ENCODE results near the gene HOXA3.

HOXA3 gene

GRCh38 chr7:27188386-27189294, 36.3 kb upstream of the HOXA3 start:
- Histone ChIP-seq H3K27ac (ENCODE audit: insufficient read depth in 1 of 2, low read depth in 1 of 2, low read length in 2 of 2, poor library complexity in 1 of 2, severe bottlenecking in 2 of 2) (no peak overlapping the region), H3K27me3 (replicated peaks in 2 of 5; ENCODE audit: control insufficient read depth in 4 of 5, insufficient read depth in 5 of 5, low read length in 4 of 5) (peaks cover 21 to 100% (median 74%) of the 10 kb centered on the region in 5 experiments), H3K36me3 (ENCODE audit: control insufficient read depth in 4 of 4, insufficient read depth in 4 of 4, low read length in 3 of 4) (no peaks in the 10 kb centered on the region), H3K4me3 (ENCODE audit: control insufficient read depth in 1 of 7, extremely low read depth in 1 of 7, insufficient read depth in 4 of 7, low read depth in 2 of 7, low read length in 6 of 7) (peak overlapping the region in 5 of 7 experiments; percentile 53 to 68 (median 60)), H3K9me3 (ENCODE audit: control extremely low read depth in 1 of 5, control insufficient read depth in 4 of 5, insufficient read depth in 2 of 5, low read depth in 1 of 5, low read length in 4 of 5) (no peaks in the 10 kb centered on the region), H3K4me1 (ENCODE audit: control extremely low read depth in 1 of 4, control insufficient read depth in 4 of 4, insufficient read depth in 4 of 4, low read length in 3 of 4) (peaks cover 0 to 70% (median 61%) of the 10 kb centered on the region in 4 experiments)
- WGBS (ENCODE audit: insufficient coverage) = 4% methylated on average over 48 of the region's 49 CpGs
- POLR2A ChIA-PET = interaction anchor here (1.8 kb wide), 1 partner anchor 18 kb away, joined by 6 read pairs; no protein-coding TSS in a partner anchor
- DNase-seq = peak in 1 of 3 donors; percentile 56
- CTCF ChIA-PET = interaction anchor here (0.8 to 5.4 kb wide), 4 partner anchors 12 to 831 kb away, joined by 3 to 44 read pairs (median 4); partner anchors contain the start of gene HOXA10

DNA sequence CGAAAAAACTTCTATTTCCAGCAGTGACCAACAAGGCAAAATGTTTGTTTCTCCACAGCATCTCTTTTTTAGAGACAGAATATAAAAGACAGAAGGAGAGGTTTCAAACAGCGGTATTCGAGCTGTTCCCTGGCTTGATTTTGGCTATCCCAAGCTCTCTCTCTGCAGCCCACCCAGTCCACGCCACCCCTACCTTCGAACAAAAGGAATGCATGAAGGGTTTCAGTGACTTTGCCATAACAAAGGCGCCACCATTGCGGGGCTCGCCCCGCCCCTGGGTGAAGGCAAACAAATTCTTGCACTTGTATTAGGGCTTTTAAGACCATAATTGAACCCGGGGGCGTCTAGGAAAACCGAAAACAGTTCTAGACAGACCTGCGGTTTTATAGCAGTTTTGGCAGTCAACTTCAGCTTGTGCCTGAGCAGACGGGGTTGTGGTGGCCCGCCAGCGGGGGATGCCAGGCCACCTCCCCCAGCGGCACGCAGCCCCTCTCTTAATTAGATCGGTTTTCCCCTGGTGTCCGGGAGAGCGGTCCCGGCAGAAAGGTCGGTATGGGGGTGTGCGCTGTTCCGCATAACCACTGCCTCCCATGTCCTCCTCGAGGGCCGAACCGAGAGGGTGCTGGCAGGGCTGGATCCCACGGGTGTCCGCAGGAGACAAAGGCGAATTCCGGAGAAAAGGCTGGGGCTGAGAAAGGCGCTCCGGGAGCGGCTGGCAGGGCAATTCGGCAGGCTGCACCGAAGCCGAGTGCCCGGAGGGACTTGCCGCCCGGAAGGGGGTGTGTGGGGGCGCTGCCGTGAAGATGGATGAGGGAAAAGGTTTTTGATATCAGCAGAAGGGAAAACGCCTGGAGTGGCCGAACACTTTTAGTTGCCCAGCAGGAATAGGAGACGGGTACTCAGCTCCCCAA, 35.3 kb upstream of the HOXA3 start:
- WGBS (ENCODE audit: insufficient coverage) = 6% methylated on average over 39 of the region's 46 CpGs
- Histone ChIP-seq H3K4me3 (ENCODE audit: control insufficient read depth in 1 of 7, extremely low read depth in 1 of 7, insufficient read depth in 4 of 7, low read depth in 2 of 7, low read length in 6 of 7) (peak overlapping the region in 4 of 7 experiments; percentile 32 to 68 (median 51)), H3K36me3 (ENCODE audit: control insufficient read depth in 4 of 4, insufficient read depth in 4 of 4, low read length in 3 of 4) (no peaks in the 10 kb centered on the region), H3K27me3 (replicated peaks in 2 of 5; ENCODE audit: control insufficient read depth in 4 of 5, insufficient read depth in 5 of 5, low read length in 4 of 5) (peaks cover 19 to 100% (median 77%) of the 10 kb centered on the region in 5 experiments), H3K4me1 (ENCODE audit: control extremely low read depth in 1 of 4, control insufficient read depth in 4 of 4, insufficient read depth in 4 of 4, low read length in 3 of 4) (peaks cover 0 to 72% (median 63%) of the 10 kb centered on the region in 4 experiments), H3K9me3 (ENCODE audit: control extremely low read depth in 1 of 5, control insufficient read depth in 4 of 5, insufficient read depth in 2 of 5, low read depth in 1 of 5, low read length in 4 of 5) (peaks cover 0 to 2% (median 0%) of the 10 kb centered on the region in 5 experiments), H3K27ac (ENCODE audit: insufficient read depth in 1 of 2, low read depth in 1 of 2, low read length in 2 of 2, poor library complexity in 1 of 2, severe bottlenecking in 2 of 2) (no peak overlapping the region)
- POLR2A ChIA-PET = interaction anchor here (1.8 kb wide), 1 partner anchor 17 kb away, joined by 6 read pairs; no protein-coding TSS in a partner anchor
- CTCF ChIA-PET = interaction anchor here (0.8 to 5.4 kb wide), 6 partner anchors 8 to 1291 kb away, joined by 3 to 44 read pairs (median 4); partner anchors contain the start of gene HOXA10
- DNase-seq = peak in 1 of 3 donors; percentile 55

- CTCF ChIA-PET = interaction anchor here (0.9 to 5.4 kb wide), 8 partner anchors 9 to 1293 kb away, joined by 3 to 44 read pairs (median 4); partner anchors contain the start of gene HOXA10
- POLR2A ChIA-PET = interaction anchor here (1.8 kb wide), 1 partner anchor 16 kb away, joined by 6 read pairs; no protein-coding TSS in a partner anchor
- Histone ChIP-seq H3K27ac (ENCODE audit: insufficient read depth in 1 of 2, low read depth in 1 of 2, low read length in 2 of 2, poor library complexity in 1 of 2, severe bottlenecking in 2 of 2) (no peak overlapping the region), H3K4me1 (ENCODE audit: control extremely low read depth in 1 of 4, control insufficient read depth in 4 of 4, insufficient read depth in 4 of 4, low read length in 3 of 4) (peaks cover 0 to 64% (median 55%) of the 10 kb centered on the region in 4 experiments), H3K36me3 (ENCODE audit: control insufficient read depth in 4 of 4, insufficient read depth in 4 of 4, low read length in 3 of 4) (no peaks in the 10 kb centered on the region), H3K4me3 (ENCODE audit: control insufficient read depth in 1 of 7, extremely low read depth in 1 of 7, insufficient read depth in 4 of 7, low read depth in 2 of 7, low read length in 6 of 7) (peak overlapping the region in 1 of 7 experiments; percentile 68), H3K27me3 (replicated peaks in 2 of 5; ENCODE audit: control insufficient read depth in 4 of 5, insufficient read depth in 5 of 5, low read length in 4 of 5) (peaks cover 19 to 100% (median 80%) of the 10 kb centered on the region in 5 experiments), H3K9me3 (ENCODE audit: control extremely low read depth in 1 of 5, control insufficient read depth in 4 of 5, insufficient read depth in 2 of 5, low read depth in 1 of 5, low read length in 4 of 5) (peaks cover 0 to 2% (median 0%) of the 10 kb centered on the region in 5 experiments)
- WGBS (ENCODE audit: insufficient coverage) = 17% methylated on average over 1 of the region's 4 CpGs
- DNase-seq = no peak
Observed at GRCh38 chr7:27186668-27187474, 34.5 kb upstream of the HOXA3 start.

DNA sequence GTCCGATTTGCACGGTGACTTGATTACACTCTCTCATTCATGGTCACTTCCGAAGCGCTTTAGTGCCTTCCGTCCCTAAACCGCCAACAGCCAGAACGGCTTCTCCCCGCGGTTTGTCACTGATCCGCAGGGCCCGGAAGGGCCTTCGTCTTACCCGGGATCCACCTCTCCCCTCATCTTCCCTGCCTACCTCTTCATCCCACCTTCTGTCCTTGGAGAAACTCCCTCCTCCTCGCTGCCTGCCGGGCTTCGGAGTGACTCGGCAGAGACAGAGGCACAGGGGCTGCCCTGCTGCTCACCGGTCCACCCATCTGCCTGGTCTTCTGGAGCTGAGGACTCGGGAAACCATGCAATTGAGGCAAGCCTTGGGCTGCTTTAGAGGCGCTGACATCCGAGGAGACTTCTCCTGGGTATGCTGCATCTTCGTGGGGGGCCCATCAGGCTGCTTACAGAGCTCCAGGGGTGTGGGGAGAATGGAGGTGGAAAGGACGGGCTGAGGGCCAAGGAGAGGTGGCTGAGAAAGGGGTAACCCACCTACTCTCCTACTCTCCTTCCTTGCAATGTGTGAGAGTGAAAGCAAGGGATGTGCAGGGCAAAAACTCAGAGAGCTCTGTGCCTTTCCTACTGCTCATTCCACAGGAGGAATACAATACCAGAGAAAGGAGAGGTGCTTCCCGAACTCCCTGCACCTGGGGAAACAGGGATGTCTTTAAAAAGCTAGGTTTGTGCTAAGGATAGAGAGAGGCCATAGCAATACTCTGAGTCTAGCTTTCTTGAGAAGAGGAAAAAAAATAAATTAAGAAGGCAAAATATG, 33.7 kb upstream of the HOXA3 start:
- 4% methylated on average over 20 of the region's 24 CpGs for WGBS (ENCODE audit: insufficient coverage)
- Histone ChIP-seq H3K36me3 (ENCODE audit: control insufficient read depth in 4 of 4, insufficient read depth in 4 of 4, low read length in 3 of 4) (no peaks in the 10 kb centered on the region), H3K27ac (ENCODE audit: insufficient read depth in 1 of 2, low read depth in 1 of 2, low read length in 2 of 2, poor library complexity in 1 of 2, severe bottlenecking in 2 of 2) (no peak overlapping the region), H3K27me3 (replicated peaks in 2 of 5; ENCODE audit: control insufficient read depth in 4 of 5, insufficient read depth in 5 of 5, low read length in 4 of 5) (peaks cover 19 to 98% (median 75%) of the 10 kb centered on the region in 5 experiments), H3K4me1 (ENCODE audit: control extremely low read depth in 1 of 4, control insufficient read depth in 4 of 4, insufficient read depth in 4 of 4, low read length in 3 of 4) (peaks cover 0 to 62% (median 53%) of the 10 kb centered on the region in 4 experiments), H3K4me3 (ENCODE audit: control insufficient read depth in 1 of 7, extremely low read depth in 1 of 7, insufficient read depth in 4 of 7, low read depth in 2 of 7, low read length in 6 of 7) (peak overlapping the region in 4 of 7 experiments; percentile 4 to 67 (median 24)), H3K9me3 (ENCODE audit: control extremely low read depth in 1 of 5, control insufficient read depth in 4 of 5, insufficient read depth in 2 of 5, low read depth in 1 of 5, low read length in 4 of 5) (peaks cover 0 to 2% (median 0%) of the 10 kb centered on the region in 5 experiments)
- ChIA-PET CTCF (interaction anchor here (0.9 to 5.4 kb wide), 11 partner anchors 10 to 1292 kb away, joined by 3 to 44 read pairs (median 4); partner anchors contain the start of gene HOXA10), POLR2A (no interaction called here)
- no peak for DNase-seq

- peak within 1 kb of the TSS; percentile 8 to 75 (median 57) for H3K4me3 ChIP-seq (ENCODE audit: control insufficient read depth in 1 of 7, extremely low read depth in 1 of 7, insufficient read depth in 4 of 7, low read depth in 2 of 7, low read length in 6 of 7)
- CTCF ChIA-PET = interaction anchor here (0.6 to 5.4 kb wide), 8 partner anchors 9 to 38 kb away, joined by 3 to 44 read pairs (median 4); partner anchors contain the start of gene HOXA10
Observed at GRCh38 chr7:27185013-27185853, 32.9 kb upstream of the HOXA3 start, which contains the start of gene HOXA11. Gene HOXA11 (minus strand): TSS chr7:27185232. CDS start chr7:27185144, 88 bp downstream.

More at GRCh38 chr7:27185013-27185853, 32.9 kb upstream of the HOXA3 start, which contains the start of gene HOXA11:
- Histone ChIP-seq H3K4me1 (ENCODE audit: control extremely low read depth in 1 of 4, control insufficient read depth in 4 of 4, insufficient read depth in 4 of 4, low read length in 3 of 4) (peaks cover 0 to 62% (median 53%) of the 10 kb centered on the region in 4 experiments), H3K27ac (ENCODE audit: insufficient read depth in 1 of 2, low read depth in 1 of 2, low read length in 2 of 2, poor library complexity in 1 of 2, severe bottlenecking in 2 of 2) (no peak within 1 kb of the TSS), H3K27me3 (replicated peaks in 2 of 5; ENCODE audit: control insufficient read depth in 4 of 5, insufficient read depth in 5 of 5, low read length in 4 of 5) (peaks cover 19 to 98% (median 66%) of the 10 kb centered on the region in 5 experiments), H3K36me3 (ENCODE audit: control insufficient read depth in 4 of 4, insufficient read depth in 4 of 4, low read length in 3 of 4) (no peaks in the 10 kb centered on the region), H3K9me3 (ENCODE audit: control extremely low read depth in 1 of 5, control insufficient read depth in 4 of 5, insufficient read depth in 2 of 5, low read depth in 1 of 5, low read length in 4 of 5) (peaks cover 0 to 2% (median 0%) of the 10 kb centered on the region in 5 experiments)
- DNase-seq = peak in 2 of 3 donors; percentile 59 to 64
- WGBS (ENCODE audit: insufficient coverage) = 2% methylated on average over 39 of the region's 43 CpGs
- POLR2A ChIA-PET = interaction anchor here (0.6 kb wide), 2 partner anchors 19 to 1019 kb away, joined by 3 read pairs; no protein-coding TSS in a partner anchor

Measured in common myeloid progenitor, CD34-positive (primary cell).